GM12801 (cell line): ENCODE measurements around the gene CPT1B.

ENCODE experiments used
- TF ChIP-seq, protein P1 (sequence below): IDR thresholded peaks from one replicate; pipeline ENCODE4 v1.5.1; 2011; ENCODE audit warnings: control low read depth; ENCODE audit not compliant: insufficient read length; ENCODE audit errors: extremely low read depth

The CPT1B gene

DNA sequence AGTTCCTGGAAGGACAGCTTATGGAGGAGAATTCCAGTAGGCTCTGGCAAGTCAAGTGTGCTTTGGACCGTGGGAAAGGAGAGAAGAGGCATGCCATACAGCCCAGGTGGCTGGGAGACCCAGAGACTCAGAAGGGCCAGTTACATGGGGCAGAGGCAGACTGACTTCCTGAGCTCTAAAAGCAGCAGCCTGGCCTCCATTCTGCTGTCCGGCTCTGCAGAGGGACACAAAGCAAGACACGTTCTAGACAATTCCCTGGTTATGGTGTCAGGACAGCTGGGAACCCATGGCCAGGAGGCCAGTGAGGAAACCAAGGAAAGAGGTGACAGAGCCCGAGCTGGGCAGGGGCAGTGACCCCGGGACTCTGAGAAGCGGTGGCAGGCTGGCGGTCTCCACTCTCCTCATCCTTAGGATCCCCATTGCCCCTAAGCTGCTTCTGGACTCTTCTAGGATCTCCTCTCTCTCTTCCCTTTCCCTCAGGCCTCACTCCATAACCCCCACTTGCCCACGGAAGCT, 2.7 kb downstream of the CPT1B start:
- TF ChIP-seq, protein P1, sequence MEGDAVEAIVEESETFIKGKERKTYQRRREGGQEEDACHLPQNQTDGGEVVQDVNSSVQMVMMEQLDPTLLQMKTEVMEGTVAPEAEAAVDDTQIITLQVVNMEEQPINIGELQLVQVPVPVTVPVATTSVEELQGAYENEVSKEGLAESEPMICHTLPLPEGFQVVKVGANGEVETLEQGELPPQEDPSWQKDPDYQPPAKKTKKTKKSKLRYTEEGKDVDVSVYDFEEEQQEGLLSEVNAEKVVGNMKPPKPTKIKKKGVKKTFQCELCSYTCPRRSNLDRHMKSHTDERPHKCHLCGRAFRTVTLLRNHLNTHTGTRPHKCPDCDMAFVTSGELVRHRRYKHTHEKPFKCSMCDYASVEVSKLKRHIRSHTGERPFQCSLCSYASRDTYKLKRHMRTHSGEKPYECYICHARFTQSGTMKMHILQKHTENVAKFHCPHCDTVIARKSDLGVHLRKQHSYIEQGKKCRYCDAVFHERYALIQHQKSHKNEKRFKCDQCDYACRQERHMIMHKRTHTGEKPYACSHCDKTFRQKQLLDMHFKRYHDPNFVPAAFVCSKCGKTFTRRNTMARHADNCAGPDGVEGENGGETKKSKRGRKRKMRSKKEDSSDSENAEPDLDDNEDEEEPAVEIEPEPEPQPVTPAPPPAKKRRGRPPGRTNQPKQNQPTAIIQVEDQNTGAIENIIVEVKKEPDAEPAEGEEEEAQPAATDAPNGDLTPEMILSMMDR: no peak

DNA sequence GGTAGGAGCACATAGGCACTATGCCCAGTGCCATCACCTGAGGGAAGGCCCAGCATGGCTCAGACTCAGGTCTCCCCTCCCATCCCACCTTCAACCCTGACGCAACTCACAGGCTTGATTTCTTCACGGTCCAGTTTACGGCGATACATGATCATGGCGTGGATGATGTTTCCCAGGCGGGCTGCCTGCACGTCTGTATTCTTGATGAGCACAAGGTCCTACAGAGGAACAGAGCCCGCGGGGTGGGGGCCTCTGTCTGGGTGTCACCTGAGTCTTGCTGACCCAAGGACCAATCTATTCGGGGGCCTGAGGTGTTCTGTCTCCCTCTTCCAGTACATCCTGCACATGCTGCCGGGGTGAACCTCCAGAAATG, 3.9 kb downstream of the CPT1B start:
- TF ChIP-seq, protein P1: no peak

DNA sequence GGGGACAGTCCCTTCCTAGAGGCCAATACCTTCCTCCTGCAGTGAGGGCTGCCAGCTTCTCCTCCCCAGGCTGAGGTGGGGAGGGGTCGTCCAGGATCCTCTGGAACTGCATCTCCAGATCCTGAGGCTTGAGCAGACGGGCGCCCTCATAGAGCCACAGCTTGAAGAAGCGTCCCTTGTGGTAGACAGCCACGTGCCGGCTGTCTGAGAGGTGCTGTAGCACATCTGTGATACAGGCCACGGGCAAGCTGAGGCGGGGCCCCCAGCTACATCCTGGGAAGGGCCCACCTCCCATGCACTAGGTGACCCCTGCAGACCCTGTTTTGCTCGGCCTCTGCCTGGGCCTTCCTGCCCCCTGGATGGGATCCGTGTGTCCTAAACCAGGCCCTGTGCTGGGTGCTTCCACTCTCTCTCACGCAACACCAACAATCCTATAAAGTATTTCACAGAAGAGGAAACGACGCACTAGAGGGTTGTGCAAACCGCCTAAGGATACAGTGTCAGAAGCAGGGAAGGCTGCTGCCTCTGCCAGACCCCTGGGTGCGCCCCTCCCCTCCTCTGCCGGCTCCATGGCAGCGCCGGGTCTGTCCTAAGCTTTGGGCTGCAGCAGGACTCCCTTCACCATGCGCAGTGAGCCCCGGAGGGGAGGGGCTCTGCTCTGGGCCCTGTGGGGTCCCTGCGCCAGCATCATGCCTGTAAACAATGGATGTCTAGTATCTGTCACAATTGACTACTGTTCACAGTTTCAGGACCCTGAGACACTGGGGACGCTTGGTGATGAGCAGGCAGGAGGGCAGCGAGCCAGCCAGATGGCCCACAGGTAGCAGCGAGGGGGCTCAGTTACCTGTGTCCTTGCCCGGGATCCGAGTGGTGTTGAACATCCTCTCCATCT, 4.5 kb downstream of the CPT1B start:
- TF ChIP-seq, protein P1: no peak

DNA sequence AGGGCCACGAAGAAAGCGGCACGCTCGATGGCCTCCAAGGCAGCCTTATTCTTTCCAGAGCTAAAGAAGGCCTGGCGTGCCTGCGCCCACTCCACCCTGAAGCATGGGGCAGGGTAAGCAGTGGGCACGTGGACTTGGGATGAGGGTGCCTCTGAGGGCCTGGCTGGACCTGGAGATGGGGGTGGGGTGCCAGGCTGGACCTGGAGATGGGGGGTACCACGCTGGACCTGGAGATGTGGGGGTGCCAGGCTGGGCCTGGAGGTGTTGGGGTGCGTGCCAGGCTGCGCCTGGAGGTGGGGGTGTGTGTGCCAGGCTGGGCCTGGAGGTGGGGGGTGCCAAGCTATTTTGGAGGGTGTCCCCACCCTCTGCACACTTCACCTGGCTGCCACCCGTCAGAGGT, 5.3 kb downstream of the CPT1B start:
- TF ChIP-seq, protein P1: no peak

DNA sequence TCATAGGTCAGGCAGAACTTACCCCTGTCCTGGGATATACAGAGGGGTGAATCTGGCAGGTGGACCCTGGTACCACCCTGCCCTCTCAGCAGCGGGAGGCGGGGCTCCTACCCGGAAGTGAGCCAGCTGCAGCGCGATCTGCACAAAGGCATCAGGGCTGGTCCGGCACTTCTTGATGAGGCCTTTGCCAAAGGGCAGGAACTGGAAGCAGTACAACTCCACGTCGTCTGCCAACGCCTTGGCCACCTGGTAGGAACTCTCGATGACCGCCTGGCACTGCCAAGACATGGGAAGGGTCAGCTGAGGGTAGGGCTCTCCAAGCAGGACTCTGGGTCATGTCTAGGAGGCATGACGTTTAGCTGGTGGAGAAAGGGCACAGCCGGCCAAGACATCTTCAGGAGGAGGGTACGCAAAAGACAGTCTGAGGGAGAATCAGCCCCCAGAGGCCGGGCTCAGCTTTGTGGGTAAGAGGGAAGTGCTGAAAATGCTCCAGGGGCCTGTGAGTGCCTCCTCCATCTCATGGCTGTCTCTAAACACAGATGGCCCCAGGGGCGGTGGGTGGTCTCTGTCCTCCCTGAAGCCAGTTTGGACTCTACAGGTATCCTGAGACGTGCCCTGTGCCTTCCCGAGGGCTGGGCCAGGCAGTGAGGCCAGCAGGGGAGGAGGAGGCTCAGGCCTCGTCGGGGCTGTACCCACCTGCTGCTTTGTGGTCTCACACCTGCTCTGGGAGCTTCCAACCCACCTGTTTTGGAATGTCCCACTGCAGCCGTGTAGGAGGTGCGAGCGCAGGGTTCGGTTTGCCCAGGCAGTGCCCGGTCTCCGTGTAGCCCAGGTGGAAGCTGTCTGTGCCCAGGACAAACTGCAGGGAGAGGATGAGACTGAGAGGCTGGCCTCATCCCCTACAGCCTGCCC, 6.7 kb downstream of the CPT1B start:
- TF ChIP-seq, protein P1: no peak

DNA sequence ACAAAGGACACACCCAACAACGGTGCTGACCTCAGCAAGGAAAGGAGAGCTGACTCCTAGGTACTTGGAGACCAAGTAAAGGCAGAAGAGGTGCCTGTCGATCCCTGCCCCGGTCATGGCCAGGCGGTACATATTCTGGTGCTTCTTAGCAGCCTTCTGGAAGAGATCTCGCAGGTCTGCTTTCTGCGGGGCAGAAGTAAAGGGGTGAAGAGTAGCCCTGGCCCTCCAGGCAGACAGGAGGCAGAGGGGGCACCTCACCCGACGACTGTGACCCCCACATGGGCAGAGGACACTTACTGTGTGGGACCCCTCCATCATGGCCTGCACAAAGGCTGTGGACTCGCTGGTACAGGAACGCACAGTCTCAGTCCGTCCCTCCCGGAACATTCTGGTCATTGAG, 7.4 kb downstream of the CPT1B start:
- TF ChIP-seq, protein P1: no peak

DNA sequence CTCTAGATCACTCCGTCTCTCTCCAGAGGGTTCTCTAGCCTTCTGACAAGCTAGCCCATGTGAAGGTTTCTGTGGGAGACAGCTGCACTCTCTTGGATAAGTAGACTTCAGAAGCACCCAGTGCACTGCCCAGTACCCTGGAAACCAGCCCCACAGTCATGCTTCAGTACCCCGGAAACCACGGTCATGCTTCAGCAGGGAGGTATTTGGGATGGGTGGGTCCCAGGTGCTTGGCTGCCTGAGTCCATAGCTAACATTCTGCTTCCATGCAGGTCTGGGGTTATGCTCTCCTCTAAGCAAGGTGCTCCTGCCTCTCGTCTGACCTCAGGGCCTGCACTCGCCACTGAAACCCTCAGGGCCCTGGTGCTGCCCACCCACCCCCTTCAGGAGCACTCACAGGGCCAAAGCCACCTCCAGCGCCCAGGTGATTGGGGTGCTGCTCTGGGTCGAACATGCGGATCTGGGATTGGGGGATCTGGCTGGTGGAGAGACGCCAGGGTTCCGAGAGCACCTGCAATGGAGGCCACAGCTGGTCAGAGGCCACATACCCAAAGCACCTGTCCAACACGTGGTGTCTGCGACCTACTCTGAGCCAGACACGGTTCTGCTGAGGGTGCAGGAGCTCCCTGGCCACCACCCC, 8.2 kb downstream of the CPT1B start:
- TF ChIP-seq, protein P1: no peak
